Fibroblast of mammary gland (primary cell): Measurements from ENCODE around the gene TRIM46.

Experiments used
- DNase-seq: peaks from one replicate; pipeline ENCODE4 v3.0.0-alpha.2; 2010; ENCODE audit warnings: low read depth
- H3K4me3 ChIP-seq: 2 replicates; pipeline ENCODE4 v1.5.1; 2011; ENCODE audit warnings: low read depth, mild to moderate bottlenecking, low read length, moderate library complexity; ENCODE audit not compliant: control insufficient read depth
- TF ChIP-seq, protein P1 (sequence below): conservative IDR thresholded peaks from 2 replicates; pipeline ENCODE4 v1.5.1; 2011; ENCODE audit warnings: low read depth, low read length, inconsistent platforms; ENCODE audit not compliant: control insufficient read depth, insufficient read depth

Gene TRIM46

GRCh38 chr1:155205035-155205434, 31.4 kb downstream of the TRIM46 start:
- TF ChIP-seq, protein P1, sequence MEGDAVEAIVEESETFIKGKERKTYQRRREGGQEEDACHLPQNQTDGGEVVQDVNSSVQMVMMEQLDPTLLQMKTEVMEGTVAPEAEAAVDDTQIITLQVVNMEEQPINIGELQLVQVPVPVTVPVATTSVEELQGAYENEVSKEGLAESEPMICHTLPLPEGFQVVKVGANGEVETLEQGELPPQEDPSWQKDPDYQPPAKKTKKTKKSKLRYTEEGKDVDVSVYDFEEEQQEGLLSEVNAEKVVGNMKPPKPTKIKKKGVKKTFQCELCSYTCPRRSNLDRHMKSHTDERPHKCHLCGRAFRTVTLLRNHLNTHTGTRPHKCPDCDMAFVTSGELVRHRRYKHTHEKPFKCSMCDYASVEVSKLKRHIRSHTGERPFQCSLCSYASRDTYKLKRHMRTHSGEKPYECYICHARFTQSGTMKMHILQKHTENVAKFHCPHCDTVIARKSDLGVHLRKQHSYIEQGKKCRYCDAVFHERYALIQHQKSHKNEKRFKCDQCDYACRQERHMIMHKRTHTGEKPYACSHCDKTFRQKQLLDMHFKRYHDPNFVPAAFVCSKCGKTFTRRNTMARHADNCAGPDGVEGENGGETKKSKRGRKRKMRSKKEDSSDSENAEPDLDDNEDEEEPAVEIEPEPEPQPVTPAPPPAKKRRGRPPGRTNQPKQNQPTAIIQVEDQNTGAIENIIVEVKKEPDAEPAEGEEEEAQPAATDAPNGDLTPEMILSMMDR, result no peak
- DNase-seq, result no peak
- no peak overlapping the region for H3K4me3 ChIP-seq

GRCh38 chr1:155205969-155206593, 32.4 kb downstream of the TRIM46 start:
- DNase-seq, result no peak
- TF ChIP-seq, protein P1, result no peak
- H3K4me3 ChIP-seq, result no peak overlapping the region

- peak overlapping the region; percentile 40 for H3K4me3 ChIP-seq
- peak; percentile 76 for DNase-seq
- TF ChIP-seq, protein P1, result peak; percentile 94
Measured at GRCh38 chr1:155206891-155207805, 33.5 kb downstream of the TRIM46 start.

GRCh38 chr1:155207806-155208540, 34.3 kb downstream of the TRIM46 start, which contains the start of gene THBS3:
Gene THBS3 (minus strand): TSS chr1:155207897. CDS start chr1:155207876, 21 bp downstream.
- TF ChIP-seq, protein P1, result no peak

DNA sequence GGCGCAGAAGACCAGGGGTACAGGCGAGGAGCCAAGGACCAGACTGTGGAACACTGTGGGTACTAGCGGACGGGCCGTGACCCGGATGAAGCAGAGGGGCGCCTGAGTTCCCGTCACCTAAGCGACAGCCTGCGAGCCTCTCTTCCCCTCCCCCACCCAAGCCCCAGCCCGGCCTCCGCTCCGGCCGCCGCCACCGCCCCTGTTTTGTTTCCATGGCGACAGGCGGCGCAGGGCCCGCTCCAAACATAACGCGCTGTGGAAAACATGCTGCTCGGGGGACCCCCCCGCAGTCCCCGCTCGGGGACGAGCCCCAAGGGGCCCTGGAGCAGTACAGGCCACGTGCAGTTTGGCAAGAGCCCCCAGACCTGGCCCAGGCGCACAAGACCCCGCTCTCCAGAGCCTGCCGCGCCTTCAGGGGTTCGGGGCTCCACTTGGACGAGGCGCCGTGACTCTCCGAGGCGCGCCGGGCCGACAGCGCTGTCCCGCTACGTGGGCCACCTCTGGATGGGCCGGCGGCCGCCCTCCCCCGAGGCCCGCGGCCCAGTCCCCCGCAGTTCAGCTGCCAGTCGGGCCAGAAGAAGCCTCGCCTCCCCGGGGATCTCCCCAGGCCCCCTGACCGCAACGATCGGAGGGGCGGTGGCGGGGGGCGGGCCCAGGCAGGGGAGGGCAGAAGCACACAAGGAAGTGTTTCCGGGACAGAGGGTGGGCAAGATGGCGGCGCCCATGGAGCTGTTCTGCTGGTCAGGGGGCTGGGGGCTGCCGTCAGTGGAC, 35.1 kb downstream of the TRIM46 start, which contains the start of gene MTX1:
TSS of gene MTX1 (plus strand) at position 155 of the 771 bp plus-strand sequence. CDS start at position 265, 110 bp downstream.
- peak within 1 kb of the TSS; percentile 99 for H3K4me3 ChIP-seq
- TF ChIP-seq, protein P1, result no peak
- peak; percentile 69 for DNase-seq

More at GRCh38 chr1:155207806-155208540, 34.3 kb downstream of the TRIM46 start, which contains the start of gene THBS3:
- no peak for DNase-seq
- H3K4me3 ChIP-seq, result peak within 1 kb of the TSS; percentile 99
